ENCODE data around the gene GOT1.

Gene GOT1

GRCh38 chr10:99443500-99443899 lies 13.1 kb upstream of the GOT1 start:
- H3K36me3 ChIP-seq (ENCODE audit: control insufficient read depth in 2 of 2, insufficient read depth in 1 of 2, low read length in 2 of 2): peaks cover 0 to 5% of the 10 kb centered on the region in 2 experiments; a peak in 1 of 3 replicates
- H3K27ac ChIP-seq (ENCODE audit: extremely low read depth, low read depth, low read length): no peak overlapping the region
- no peak for TF ChIP-seq ZNF132 (tag by site-specific recombination; IDR thresholded peaks at IDR 0.05; ENCODE audit: borderline replicate concordance)
- peak; percentile 71; the same call in 1 of the 2 replicates for TF ChIP-seq BCL6B (tag by site-specific recombination; IDR thresholded peaks at IDR 0.05)
- peak; percentile 41; the same call in 1 of the 2 replicates for TF ChIP-seq ZNF843 (tag by site-specific recombination; IDR thresholded peaks at IDR 0.05)
- TF ChIP-seq ATF2 (tag by site-specific recombination; IDR thresholded peaks at IDR 0.05; ENCODE audit: low read depth): peak; percentile 48
- TF ChIP-seq ZNF580 (tag by site-specific recombination; IDR thresholded peaks at IDR 0.05): 0 out of 2 replicates have a peak, but pooled peaks have one; percentile 15
- peak; percentile 71 for TF ChIP-seq ZNF629 (tag by site-specific recombination; IDR thresholded peaks at IDR 0.05)
- 0 out of 2 replicates have a peak, but pooled peaks have one; percentile 35 for TF ChIP-seq IKZF3 (tag by site-specific recombination; IDR thresholded peaks at IDR 0.05)
- 0 out of 2 replicates have a peak, but pooled peaks have one; percentile 17 for TF ChIP-seq ZFP69B (tag by site-specific recombination; IDR thresholded peaks at IDR 0.05)
- no peak for TF ChIP-seq ZNF24 (tag by site-specific recombination; IDR thresholded peaks at IDR 0.05)
- TF ChIP-seq WT1 (tag by site-specific recombination; IDR thresholded peaks at IDR 0.05): peak; percentile 53; the same call in 1 of the 2 replicates
- 0 out of 2 replicates have a peak, but pooled peaks have one; percentile 49 for TF ChIP-seq ZNF366 (tag by site-specific recombination; conservative IDR thresholded peaks at IDR 0.05)
- peak; percentile 60; the same call in 1 of the 2 replicates for TF ChIP-seq OSR2 (tag by site-specific recombination; IDR thresholded peaks at IDR 0.05)
- TF ChIP-seq ZNF449 (tag by site-specific recombination; IDR thresholded peaks at IDR 0.05): 0 out of 2 replicates have a peak, but pooled peaks have one; percentile 32
- TF ChIP-seq ZNF513 (tag by site-specific recombination; IDR thresholded peaks at IDR 0.05): 0 out of 2 replicates have a peak, but pooled peaks have one; percentile 6
- TF ChIP-seq PRDM4 (tag by site-specific recombination; IDR thresholded peaks at IDR 0.05): peak; percentile 63
- no peak for TF ChIP-seq ZNF514 (tag by site-specific recombination; IDR thresholded peaks at IDR 0.05)
- no peak for TF ChIP-seq ZSCAN30 (tag by site-specific recombination; IDR thresholded peaks at IDR 0.05)
- TF ChIP-seq ZEB2 (tag by site-specific recombination; IDR thresholded peaks at IDR 0.05): peak; percentile 69
- peak; percentile 78 for TF ChIP-seq PRDM6 (tag by site-specific recombination; IDR thresholded peaks at IDR 0.05)
- TF ChIP-seq FEZF1 (tag by site-specific recombination; IDR thresholded peaks at IDR 0.05): peak; percentile 44; the same call in 1 of the 2 replicates
- no peak for TF ChIP-seq AEBP2 (tag by site-specific recombination; IDR thresholded peaks at IDR 0.05; ENCODE audit: borderline replicate concordance)
- H3K9me3 ChIP-seq (ENCODE audit: control insufficient read depth, insufficient read depth, low read depth, low read length): no peaks in the 10 kb centered on the region
- H3K4me1 ChIP-seq (ENCODE audit: control insufficient read depth, insufficient read depth, low read length): peaks cover 6% of the 10 kb centered on the region; the same call in 1 of the 2 replicates
- H3K4me3 ChIP-seq (ENCODE audit: low read depth, low read length): no peak overlapping the region
- CTCF ChIA-PET: interaction anchor here (0.5 to 2.9 kb wide), 2 partner anchors 7 to 155 kb away, joined by 3 to 16 read pairs; no protein-coding TSS in a partner anchor
- POLR2A ChIA-PET: interaction anchor here (2.2 kb wide), 1 partner anchor 13 kb away, joined by 5 read pairs; the partner anchor contains the start of gene GOT1
